ENCODE measurements around the gene BLM. TPM values are rescaled to one million over a fixed set of nuclear protein-coding genes. Genes with fewer than 3 reads are reported as not detected.

BLM gene
- total and polyA plus RNA-seq, 2 of the 8 experiments (the other 6 are each of a cell fraction or from before 2014, with no cell fraction given) = 15.2 to 46.7 TPM

DNA sequence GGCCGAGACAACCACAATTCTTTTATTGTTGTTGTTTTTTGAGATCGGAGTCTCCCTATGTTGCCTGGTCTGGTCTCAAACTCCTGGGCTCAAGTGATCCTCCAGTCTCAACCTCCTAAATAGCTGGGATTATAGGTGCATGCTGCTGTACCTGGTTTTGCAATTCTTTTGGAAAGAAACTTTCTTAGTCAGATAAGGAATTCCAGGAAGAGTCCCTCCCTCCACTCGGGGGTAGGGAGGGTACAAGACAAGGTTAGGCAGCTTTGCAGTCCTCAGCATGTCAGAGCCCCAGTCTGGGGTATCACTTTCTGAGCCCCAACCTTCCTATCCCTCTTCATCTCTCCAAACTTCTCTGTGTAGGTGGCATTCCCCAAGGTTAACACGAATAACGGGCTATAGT is 117.5 kb downstream of the BLM start (continued):
- TF ChIP-seq CHD2 (IDR thresholded peaks at IDR 0.05; ENCODE audit: low read length) = no peak
- no peak for TF ChIP-seq RAD21 (IDR thresholded peaks at IDR 0.05 in 1 of 2, conservative IDR thresholded peaks at IDR 0.05 in 1 of 2; ENCODE audit: low read depth in 2 of 2, low read length in 2 of 2)
- TF ChIP-seq JUN (IDR thresholded peaks at IDR 0.05; ENCODE audit: low read depth, low read length) = no peak
- TF ChIP-seq ASH2L (IDR thresholded peaks at IDR 0.05; ENCODE audit: low read length) = no peak

All from H1 (cell line).